Astrocyte (in vitro differentiated cells and primary cell): Measurements from ENCODE around the gene TSPAN14. TPM values are rescaled to one million over a fixed set of nuclear protein-coding genes. Genes with fewer than 3 reads are reported as not detected.

Experiments used
- DNase-seq: peaks from one replicate; pipeline ENCODE4 v3.0.0-alpha.2; 2010; ENCODE audit warnings: low read depth
- FAIRE-seq: peaks from 2 replicates; lab custom pipeline; 2011; peaks lifted over from hg19 to GRCh38; lab: Jason Lieb, UNC
- H2AFZ ChIP-seq: 2 replicates; pipeline ENCODE4 v1.6.0; 2012; ENCODE audit warnings: low read depth, low read length, inconsistent platforms
- H3K27ac ChIP-seq: 2 replicates; pipeline ENCODE4 v1.5.1; 2011; ENCODE audit warnings: low read depth, low read length, inconsistent platforms
- H3K27me3 ChIP-seq: 2 replicates; pipeline ENCODE4 v1.6.0; 2011; ENCODE audit warnings: low read length, inconsistent platforms; ENCODE audit not compliant: insufficient read depth
- H3K36me3 ChIP-seq: 2 replicates; pipeline ENCODE4 v1.5.1; 2011; ENCODE audit warnings: low read length, inconsistent platforms; ENCODE audit not compliant: insufficient read depth
- H3K4me1 ChIP-seq: 2 replicates; pipeline ENCODE4 v1.5.1; 2011; ENCODE audit warnings: low read length, inconsistent platforms; ENCODE audit not compliant: insufficient read depth
- H3K4me2 ChIP-seq: 2 replicates; pipeline ENCODE4 v1.6.0; 2012; ENCODE audit warnings: low read length, inconsistent platforms
- H3K4me3 ChIP-seq: 2 replicates; pipeline ENCODE4 v1.5.1; 2011; ENCODE audit warnings: low read depth, mild to moderate bottlenecking, low read length, inconsistent platforms; ENCODE audit not compliant: insufficient read depth
- H3K79me2 ChIP-seq: 2 replicates; pipeline ENCODE4 v1.6.0; 2012; ENCODE audit warnings: mild to moderate bottlenecking, low read length, inconsistent platforms; ENCODE audit not compliant: insufficient read depth
- H3K9ac ChIP-seq: 2 replicates; pipeline ENCODE4 v1.6.0; 2012; ENCODE audit warnings: mild to moderate bottlenecking, low read length, inconsistent platforms
- H3K9me3 ChIP-seq: 2 replicates; pipeline ENCODE4 v1.5.1; 2012; ENCODE audit warnings: low read depth, mild to moderate bottlenecking, low read length, inconsistent platforms; ENCODE audit not compliant: insufficient read depth
- H4K20me1 ChIP-seq: 2 replicates; pipeline ENCODE4 v1.6.0; 2012; ENCODE audit warnings: low read length, inconsistent platforms; ENCODE audit not compliant: insufficient read depth
- H3K27ac Mint-ChIP-seq: one replicate; pipeline ENCODE4 v1.8.0; 2021; ENCODE audit warnings: mild to moderate bottlenecking, mixed read lengths; ENCODE audit not compliant: unreplicated experiment
- H3K27me3 Mint-ChIP-seq: one replicate; pipeline ENCODE4 v1.8.0; 2021; ENCODE audit warnings: low read depth, mixed read lengths; ENCODE audit not compliant: unreplicated experiment
- H3K36me3 Mint-ChIP-seq: one replicate; pipeline ENCODE4 v1.8.0; 2021; ENCODE audit warnings: low read depth, mixed read lengths; ENCODE audit not compliant: unreplicated experiment
- H3K4me1 Mint-ChIP-seq: one replicate; pipeline ENCODE4 v1.8.0; 2021; ENCODE audit warnings: low read depth, mixed read lengths; ENCODE audit not compliant: unreplicated experiment
- H3K4me3 Mint-ChIP-seq: one replicate; pipeline ENCODE4 v1.8.0; 2021; ENCODE audit warnings: mild to moderate bottlenecking, moderate library complexity, mixed read lengths; ENCODE audit not compliant: unreplicated experiment
- H3K9me3 Mint-ChIP-seq: one replicate; pipeline ENCODE4 v1.8.0; 2021; ENCODE audit warnings: mild to moderate bottlenecking, mixed read lengths; ENCODE audit not compliant: unreplicated experiment
- CTCF ChIP-seq: IDR thresholded peaks from 2 replicates; pipeline ENCODE4 v1.5.1; 2011; ENCODE audit warnings: low read depth, mild to moderate bottlenecking, inconsistent platforms, low read length, moderate library complexity; ENCODE audit not compliant: insufficient read depth
- EZH2 ChIP-seq: IDR thresholded peaks from 2 replicates; pipeline ENCODE4 v1.6.1; 2012; ENCODE audit warnings: mild to moderate bottlenecking, low read length, inconsistent platforms; ENCODE audit not compliant: insufficient read depth
- total RNA-seq: library from RNA; stranded (reverse); gene quantifications from 2 replicates; pipeline ENCODE4 v1.2.1, GENCODE V29; 2021

The TSPAN14 gene
- total RNA-seq, 1 donor from 2014 or later, result 140 TPM

- FAIRE-seq, result no peak
- Mint-ChIP-seq H3K4me3 (no peak overlapping the region), H3K36me3 (peaks cover 5% of the 10 kb centered on the region), H3K4me1 (peaks cover 12% of the 10 kb centered on the region), H3K27ac (no peak overlapping the region), H3K27me3 (peaks cover 11% of the 10 kb centered on the region), H3K9me3 (peaks cover 4% of the 10 kb centered on the region)
- Histone ChIP-seq H4K20me1 (no peaks in the 10 kb centered on the region), H3K79me2 (no peaks in the 10 kb centered on the region), H3K27ac (no peak overlapping the region), H3K36me3 (no peaks in the 10 kb centered on the region), H3K4me1 (peaks cover 6% of the 10 kb centered on the region), H3K4me3 (no peak overlapping the region), H3K27me3 (no peaks in the 10 kb centered on the region), H2AFZ (no peak overlapping the region), H3K4me2 (no peak overlapping the region), H3K9me3 (no peaks in the 10 kb centered on the region), H3K9ac (no peak overlapping the region)
- no peak for DNase-seq
- TF ChIP-seq CTCF (no peak), EZH2 (no peak)
Observed at GRCh38 chr10:80537086-80537735, 83.1 kb downstream of the TSPAN14 start.

DNA sequence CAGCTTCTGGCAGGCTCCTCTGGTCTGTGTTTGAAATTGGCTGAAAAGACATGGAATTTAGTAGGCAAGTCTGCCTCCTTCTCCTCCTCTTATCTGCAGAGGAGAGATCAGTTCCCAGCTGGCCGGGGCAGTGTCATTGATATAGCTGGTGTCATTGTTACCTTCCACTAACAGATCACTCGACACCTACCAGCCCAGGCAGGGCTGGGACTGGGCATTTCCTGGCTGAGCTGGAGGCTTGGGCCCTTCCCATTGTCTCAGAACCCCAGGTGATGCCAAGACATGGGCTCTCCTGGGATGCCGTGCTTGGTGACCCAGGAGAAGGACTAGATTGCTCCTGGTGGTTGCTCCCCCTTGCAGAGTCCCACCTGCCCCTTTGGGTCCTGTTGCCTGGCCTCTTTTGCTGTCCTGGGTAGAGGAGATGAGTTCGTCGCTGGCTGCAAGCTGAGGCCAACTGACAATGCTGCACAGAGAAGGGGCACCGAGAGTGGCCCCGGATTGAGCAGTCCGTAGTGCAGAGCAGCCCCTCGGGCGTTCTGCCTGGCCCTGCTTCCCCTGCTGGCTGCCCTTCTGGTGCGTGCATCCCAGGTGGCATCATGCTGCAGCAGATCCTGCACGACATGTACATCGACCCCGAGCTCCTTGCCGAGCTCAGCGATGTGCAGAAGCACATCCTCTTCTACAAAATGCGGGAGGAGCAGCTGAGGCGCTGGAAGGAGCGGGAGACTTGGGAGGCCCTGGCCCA, 83.8 kb downstream of the TSPAN14 start, which contains the start of gene SH2D4B:
SH2D4B (plus strand) TSS at position 167 of the 745 bp plus-strand sequence; CDS start at position 597, 430 bp downstream.
- TF ChIP-seq CTCF (no peak), EZH2 (no peak)
- no peak within 1 kb of the TSS for H3K27ac Mint-ChIP-seq

More for the DNA sequence above, 83.8 kb downstream of the TSPAN14 start, which contains the start of gene SH2D4B:
- Histone ChIP-seq H3K4me2 (no peak within 1 kb of the TSS), H3K4me1 (peaks cover 7% of the 10 kb centered on the region), H3K27ac (no peak within 1 kb of the TSS), H3K4me3 (no peak within 1 kb of the TSS), H3K27me3 (no peaks in the 10 kb centered on the region), H3K36me3 (no peaks in the 10 kb centered on the region), H3K79me2 (no peaks in the 10 kb centered on the region), H4K20me1 (no peaks in the 10 kb centered on the region), H2AFZ (no peak within 1 kb of the TSS), H3K9me3 (no peaks in the 10 kb centered on the region), H3K9ac (no peak within 1 kb of the TSS)
- H3K27me3 Mint-ChIP-seq, result peaks cover 11% of the 10 kb centered on the region
- H3K9me3 Mint-ChIP-seq, result peaks cover 7% of the 10 kb centered on the region
- no peak for FAIRE-seq
- no peak for DNase-seq
- H3K4me3 Mint-ChIP-seq, result no peak within 1 kb of the TSS
- peaks cover 2% of the 10 kb centered on the region for H3K36me3 Mint-ChIP-seq
- H3K4me1 Mint-ChIP-seq, result peaks cover 15% of the 10 kb centered on the region
